ENCODE measurements around the gene BACE2. TPM values are rescaled to one million over a fixed set of nuclear protein-coding genes. Genes with fewer than 3 reads are reported as not detected.

BACE2 gene
- total and polyA plus RNA-seq, 2 donors (not counting 3 experiments of a cell fraction or from before 2014, with no cell fraction given) = 113 to 184 TPM

DNA sequence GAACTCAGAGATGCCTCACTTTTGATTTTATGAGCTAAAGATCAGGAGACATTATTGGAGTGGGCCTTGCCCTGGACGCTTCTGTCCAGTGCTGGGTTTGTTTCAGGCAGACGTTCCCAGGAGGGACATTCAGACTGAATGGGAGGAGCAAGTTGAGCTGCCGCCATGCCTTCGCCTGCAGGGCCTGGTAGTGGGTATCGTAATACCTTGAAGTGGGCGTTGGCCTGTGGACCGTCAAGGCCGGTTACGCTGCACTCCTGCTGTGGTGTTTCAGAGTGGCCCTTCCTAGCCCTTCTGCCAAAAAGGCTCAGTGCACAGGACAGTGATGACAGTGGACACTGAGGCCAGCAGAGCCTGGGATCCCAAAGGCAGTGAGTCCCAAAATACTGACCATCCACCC lies 150.3 kb downstream of the BACE2 start:
- H3K4me2 ChIP-seq (ENCODE audit: insufficient read depth, low read length) = no peak overlapping the region
- no peak for DNase-seq (ENCODE audit: low read depth, low spot score)
- H3K27ac ChIP-seq (ENCODE audit: insufficient read depth, low read depth, low read length) = no peak overlapping the region
- no peaks in the 10 kb centered on the region for H3K9me1 ChIP-seq (replicated peaks; ENCODE audit: control insufficient read depth, extremely low read depth, insufficient read depth, low read length)
- no peaks in the 10 kb centered on the region for H3K79me2 ChIP-seq (ENCODE audit: control insufficient read depth, insufficient read depth, low read length)
- no peaks in the 10 kb centered on the region for H3K9me3 ChIP-seq (replicated peaks; ENCODE audit: control insufficient read depth, insufficient read depth, low read length)
- dilution Hi-C loops (cut with MboI; ENCODE audit: extremely low pct_ligation_motif_present, low sequenced_read_pairs) (no loop called here), intact Hi-C loops (cut with micrococcal nuclease) (no loop called here)
- peaks cover 13 to 29% of the 10 kb centered on the region in 2 experiments for H3K27me3 ChIP-seq (ENCODE audit: control insufficient read depth in 2 of 2, insufficient read depth in 2 of 2, low read length in 2 of 2)
- no peak for FAIRE-seq
- H3K4me1 ChIP-seq (ENCODE audit: control insufficient read depth, extremely low read depth, insufficient read depth, low read length) = no peaks in the 10 kb centered on the region
- POLR2A ChIA-PET = no interaction called here
- TF ChIP-seq GATA2 (IDR thresholded peaks at IDR 0.05; ENCODE audit: insufficient read depth, insufficient read length, low read depth, low read length) (no peak), POLR2AphosphoS5 (IDR thresholded peaks at IDR 0.05; ENCODE audit: insufficient read depth, low read depth, low read length) (no peak)
- no peak overlapping the region for H3K9ac ChIP-seq (replicated peaks; ENCODE audit: extremely low read depth, insufficient read depth, low read length)
- CTCF ChIA-PET = interaction anchor here (1.3 kb wide), 1 partner anchor 13 kb away, joined by 3 read pairs; no protein-coding TSS in a partner anchor
- H3K4me3 ChIP-seq (replicated peaks in 1 of 3; ENCODE audit: insufficient read depth in 1 of 3, low read depth in 1 of 3, low read length in 3 of 3) = no peak overlapping the region
- BruUV-seq (replicated peaks) = no TSS peak
- no peak overlapping the region for H2AFZ ChIP-seq (ENCODE audit: low read depth, low read length)
- H3K36me3 ChIP-seq (ENCODE audit: control insufficient read depth in 2 of 2, extremely low read depth in 1 of 2, insufficient read depth in 2 of 2, low read length in 2 of 2) = no peaks in the 10 kb centered on the region
- no peaks in the 10 kb centered on the region for H4K20me1 ChIP-seq (replicated peaks; ENCODE audit: control insufficient read depth, extremely low read depth, insufficient read depth, low read length)

DNA sequence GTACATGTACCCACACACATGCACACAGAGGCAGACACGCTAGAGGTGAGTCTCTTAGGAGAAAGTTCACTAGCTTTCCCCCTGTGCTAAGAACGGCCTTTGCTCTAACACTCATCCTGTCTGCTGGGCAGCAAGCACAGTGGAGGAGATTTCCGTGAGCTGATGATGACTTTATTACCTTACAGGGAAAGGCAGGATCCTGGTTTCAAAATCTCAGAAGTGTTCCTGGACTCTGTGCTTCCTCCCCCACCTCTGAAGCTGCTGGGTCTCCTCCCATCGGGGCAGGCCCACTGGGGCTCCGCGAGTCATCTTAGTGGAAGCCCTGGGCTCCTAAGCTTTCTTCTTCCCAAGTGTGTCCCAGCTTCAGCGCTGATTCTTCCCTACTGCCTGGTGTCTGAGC lies 151.3 kb downstream of the BACE2 start:
- no peaks in the 10 kb centered on the region for H3K9me3 ChIP-seq (replicated peaks; ENCODE audit: control insufficient read depth, insufficient read depth, low read length)
- BruUV-seq (replicated peaks) = no TSS peak
- no peaks in the 10 kb centered on the region for H4K20me1 ChIP-seq (replicated peaks; ENCODE audit: control insufficient read depth, extremely low read depth, insufficient read depth, low read length)
- no peaks in the 10 kb centered on the region for H3K9me1 ChIP-seq (replicated peaks; ENCODE audit: control insufficient read depth, extremely low read depth, insufficient read depth, low read length)
- no peaks in the 10 kb centered on the region for H3K4me1 ChIP-seq (ENCODE audit: control insufficient read depth, extremely low read depth, insufficient read depth, low read length)
- H3K27ac ChIP-seq (ENCODE audit: insufficient read depth, low read depth, low read length) = no peak overlapping the region
- H3K9ac ChIP-seq (replicated peaks; ENCODE audit: extremely low read depth, insufficient read depth, low read length) = no peak overlapping the region
- no peak for FAIRE-seq
- dilution Hi-C loops (cut with MboI; ENCODE audit: extremely low pct_ligation_motif_present, low sequenced_read_pairs) (no loop called here), intact Hi-C loops (cut with micrococcal nuclease) (no loop called here)
- H3K36me3 ChIP-seq (ENCODE audit: control insufficient read depth in 2 of 2, extremely low read depth in 1 of 2, insufficient read depth in 2 of 2, low read length in 2 of 2) = no peaks in the 10 kb centered on the region
- CTCF ChIA-PET = interaction anchor here (2.6 kb wide), 1 partner anchor 36 kb away, joined by 10 read pairs; no protein-coding TSS in a partner anchor
- H3K27me3 ChIP-seq (ENCODE audit: control insufficient read depth in 2 of 2, insufficient read depth in 2 of 2, low read length in 2 of 2) = peaks cover 13 to 29% of the 10 kb centered on the region in 2 experiments
- no peak for DNase-seq (ENCODE audit: low read depth, low spot score)
- H3K4me3 ChIP-seq (replicated peaks in 1 of 3; ENCODE audit: insufficient read depth in 1 of 3, low read depth in 1 of 3, low read length in 3 of 3) = no peak overlapping the region
- H3K79me2 ChIP-seq (ENCODE audit: control insufficient read depth, insufficient read depth, low read length) = no peaks in the 10 kb centered on the region
- POLR2A ChIA-PET = no interaction called here
- TF ChIP-seq FOS (IDR thresholded peaks at IDR 0.05; ENCODE audit: borderline replicate concordance, insufficient read depth, low read length) = no peak
- TF ChIP-seq, protein P1, sequence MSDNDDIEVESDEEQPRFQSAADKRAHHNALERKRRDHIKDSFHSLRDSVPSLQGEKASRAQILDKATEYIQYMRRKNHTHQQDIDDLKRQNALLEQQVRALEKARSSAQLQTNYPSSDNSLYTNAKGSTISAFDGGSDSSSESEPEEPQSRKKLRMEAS (IDR thresholded peaks at IDR 0.05; ENCODE audit: insufficient read depth, insufficient read length) = no peak
- TF ChIP-seq JUN (IDR thresholded peaks at IDR 0.05; ENCODE audit: borderline replicate concordance, insufficient read depth, insufficient read length, low read depth) = no peak
- TF ChIP-seq GATA2 (IDR thresholded peaks at IDR 0.05; ENCODE audit: insufficient read depth, insufficient read length, low read depth, low read length) = no peak
- TF ChIP-seq, protein P2, sequence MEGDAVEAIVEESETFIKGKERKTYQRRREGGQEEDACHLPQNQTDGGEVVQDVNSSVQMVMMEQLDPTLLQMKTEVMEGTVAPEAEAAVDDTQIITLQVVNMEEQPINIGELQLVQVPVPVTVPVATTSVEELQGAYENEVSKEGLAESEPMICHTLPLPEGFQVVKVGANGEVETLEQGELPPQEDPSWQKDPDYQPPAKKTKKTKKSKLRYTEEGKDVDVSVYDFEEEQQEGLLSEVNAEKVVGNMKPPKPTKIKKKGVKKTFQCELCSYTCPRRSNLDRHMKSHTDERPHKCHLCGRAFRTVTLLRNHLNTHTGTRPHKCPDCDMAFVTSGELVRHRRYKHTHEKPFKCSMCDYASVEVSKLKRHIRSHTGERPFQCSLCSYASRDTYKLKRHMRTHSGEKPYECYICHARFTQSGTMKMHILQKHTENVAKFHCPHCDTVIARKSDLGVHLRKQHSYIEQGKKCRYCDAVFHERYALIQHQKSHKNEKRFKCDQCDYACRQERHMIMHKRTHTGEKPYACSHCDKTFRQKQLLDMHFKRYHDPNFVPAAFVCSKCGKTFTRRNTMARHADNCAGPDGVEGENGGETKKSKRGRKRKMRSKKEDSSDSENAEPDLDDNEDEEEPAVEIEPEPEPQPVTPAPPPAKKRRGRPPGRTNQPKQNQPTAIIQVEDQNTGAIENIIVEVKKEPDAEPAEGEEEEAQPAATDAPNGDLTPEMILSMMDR (IDR thresholded peaks at IDR 0.05; ENCODE audit: extremely low read depth in 1 of 2, insufficient read depth in 1 of 2, low read depth in 1 of 2, low read length in 2 of 2) = no peak
- TF ChIP-seq MYC (IDR thresholded peaks at IDR 0.05; ENCODE audit: low read depth, low read length) = no peak
- TF ChIP-seq POLR2AphosphoS5 (IDR thresholded peaks at IDR 0.05; ENCODE audit: insufficient read depth, low read depth, low read length) = no peak
- TF ChIP-seq EZH2 (IDR thresholded peaks at IDR 0.05; ENCODE audit: borderline replicate concordance, low read depth, low read length, severe bottlenecking) = no peak
- TF ChIP-seq POLR2A (IDR thresholded peaks at IDR 0.05; ENCODE audit: low read depth, low read length) = no peak
- H3K4me2 ChIP-seq (ENCODE audit: insufficient read depth, low read length) = no peak overlapping the region
- H2AFZ ChIP-seq (ENCODE audit: low read depth, low read length) = no peak overlapping the region
